K562 (cell line): Measurements from ENCODE around the gene RASGRP1. TPM values are rescaled to one million over a fixed set of nuclear protein-coding genes. Genes with fewer than 3 reads are reported as not detected.
A peak's percentile ranks its signal among the peaks of the same experiment; 100 is the strongest.

Experiments used
- ADNP ChIP-seq: fragments of 200-800 bp; sonication (Bioruptor generic); IDR thresholded peaks from 2 replicates; pipeline ENCODE4 v1.6.1; 2016; ENCODE audit warnings: missing genetic modification characterization, missing compliant biosample characterization
- CBFA2T3 ChIP-seq: fragments of 450-650 bp; IDR thresholded peaks from 2 replicates; pipeline ENCODE4 v1.6.1; 2017
- CTBP1 ChIP-seq: fragments of 450-650 bp; IDR thresholded peaks from 2 replicates; pipeline ENCODE4 v1.6.1; 2016; ENCODE audit warnings: borderline replicate concordance
- DMBX1 ChIP-seq: fragments of 250-450 bp; sonication (Bioruptor Pico); IDR thresholded peaks from 2 replicates; pipeline ENCODE4 v1.8.0; 2022; ENCODE audit warnings: inconsistent platforms, mild to moderate bottlenecking, moderate library complexity, borderline replicate concordance
- EP300 ChIP-seq: IDR thresholded peaks from 2 replicates; pipeline ENCODE4 v1.6.1; 2012; ENCODE audit warnings: low read length, improper control_type of control experiment
- KLF6 ChIP-seq: fragments of 250-450 bp; sonication (Bioruptor Pico); IDR thresholded peaks from 2 replicates; pipeline ENCODE4 v1.4.0; 2020; ENCODE audit warnings: mild to moderate bottlenecking, moderate library complexity, borderline replicate concordance
- LCOR ChIP-seq: sonication (generic); formaldehyde crosslinking; IDR thresholded peaks from 2 replicates; pipeline ENCODE4 v1.8.0; 2022; ENCODE audit warnings: mild to moderate bottlenecking, missing genetic modification reagents
- MYNN ChIP-seq, 2 experiments: sonication (generic); formaldehyde crosslinking in 1 of 2; IDR thresholded peaks; 2 replicates each; pipeline versions ENCODE4 v1.5.0 to v1.6.1; 2016 to 2020; ENCODE audit warnings: antibody characterized with exemption in 1 of 2, missing genetic modification reagents in 1 of 2
- NFIX ChIP-seq: fragments of 250-450 bp; sonication (Bioruptor Pico); IDR thresholded peaks from 2 replicates; pipeline ENCODE4 v1.4.0; 2020; ENCODE audit warnings: low read depth, mild to moderate bottlenecking, moderate library complexity
- PHF8 ChIP-seq: fragments of 200-600 bp; sonication (generic); IDR thresholded peaks from 2 replicates; pipeline ENCODE4 v1.6.1; 2012; ENCODE audit warnings: mixed run types, mild to moderate bottlenecking, inconsistent platforms, low read length, moderate library complexity, borderline replicate concordance
- POLR2AphosphoS5 ChIP-seq: IDR thresholded peaks from 2 replicates; pipeline ENCODE4 v1.6.1; 2011; ENCODE audit warnings: mild to moderate bottlenecking, low read depth, low read length, moderate library complexity; ENCODE audit not compliant: control insufficient read depth, insufficient read depth
- PPARD ChIP-seq: fragments of 250-450 bp; sonication (Bioruptor Pico); IDR thresholded peaks from 2 replicates; pipeline ENCODE4 v1.8.0; 2022; ENCODE audit warnings: inconsistent platforms, mild to moderate bottlenecking, moderate library complexity
- PYGO2 ChIP-seq: fragments of 450-650 bp; IDR thresholded peaks from 2 replicates; pipeline ENCODE4 v1.6.1; 2016; ENCODE audit warnings: mild to moderate bottlenecking, missing genetic modification characterization, moderate library complexity, missing compliant biosample characterization
- RERE ChIP-seq: sonication (generic); formaldehyde crosslinking; IDR thresholded peaks from 2 replicates; pipeline ENCODE4 v1.8.0; 2023; ENCODE audit warnings: missing genetic modification reagents, mild to moderate bottlenecking, borderline replicate concordance
- TCF7L2 ChIP-seq: fragments of 150-350 bp; IDR thresholded peaks from 2 replicates; pipeline ENCODE4 v1.6.1; 2016; ENCODE audit warnings: low read depth, mild to moderate bottlenecking, low read length, moderate library complexity
- ZBTB2 ChIP-seq: fragments of 450-650 bp; IDR thresholded peaks from 2 replicates; pipeline ENCODE4 v1.6.1; 2016; ENCODE audit warnings: antibody characterized with exemption
- ZNF197 ChIP-seq: fragments of 200-800 bp; sonication (Bioruptor generic); IDR thresholded peaks from 2 replicates; pipeline ENCODE4 v1.6.1; 2016; ENCODE audit warnings: low read depth, missing genetic modification characterization, missing compliant biosample characterization
- ZNF324 ChIP-seq: fragments of 250-450 bp; sonication (Bioruptor Pico); IDR thresholded peaks from 2 replicates; pipeline ENCODE4 v1.4.0; 2020; ENCODE audit warnings: mild to moderate bottlenecking
- ZNF384 ChIP-seq: IDR thresholded peaks from 2 replicates; pipeline ENCODE4 v1.6.1; 2012; ENCODE audit warnings: low read depth, low read length, improper control_type of control experiment
- ZNF57 ChIP-seq: fragments of 450-650 bp; formaldehyde crosslinking; IDR thresholded peaks from 2 replicates; pipeline ENCODE4 v1.4.0; 2020; ENCODE audit warnings: mild to moderate bottlenecking, moderate library complexity
- polyA plus RNA-seq, 8 experiments: library from polyadenylated mRNA; depleted of rRNA in 4 of 8; stranded (reverse) in 5 of 8; unstranded in 3 of 8; fragments of >200 nt; fragmentation: Nextera tagmentation in 2 of 8; fragmentation: Illumina TruSeq in 1 of 8; extraction: Ambion mirVana in 2 of 8; extraction: Trizol in 1 of 8; gene quantifications; 2 replicates each; pipeline versions ENCODE4 v1.2.1 to v1.2.3, GENCODE V29; 2011 to 2014; ENCODE audit warnings: inconsistent platforms in 1 of 8, missing spikeins in 1 of 8
- total RNA-seq, 7 experiments: library from RNA; depleted of rRNA in 6 of 7; stranded (reverse); fragments of >200 nt in 6 of 7; fragmentation: Illumina TruSeq in 2 of 7; extraction: Trizol in 2 of 7; gene quantifications; 2 replicates each; pipeline versions ENCODE4 v1.2.1 to v1.2.3, GENCODE V29; 2011 to 2021; ENCODE audit warnings: low replicate concordance in 1 of 7

Gene RASGRP1
- total and polyA plus RNA-seq, 9 of the 15 experiments (the other 6 are each of a cell fraction or from before 2014, with no cell fraction given), result 0.14 to 0.72 (median 0.31) TPM

GRCh38 chr15:38563723-38564519 is 693 bp downstream of the RASGRP1 start (continued):
- TF ChIP-seq DMBX1 (CRISPR knock-in tag) (no peak), CBFA2T3 (0 out of 2 replicates have a peak, but pooled peaks have one; percentile 6), PHF8 (no peak), ZNF324 (no peak), ADNP (tag) (no peak), ZNF57 (CRISPR knock-in tag) (no peak), ZBTB2 (no peak), PYGO2 (tag) (no peak), PPARD (CRISPR knock-in tag) (no peak), TCF7L2 (no peak), NFIX (CRISPR knock-in tag) (no peak), RERE (no peak), ZNF197 (no peak), CTBP1 (peak; percentile 18; the same call in 1 of the 2 replicates), KLF6 (CRISPR knock-in tag) (no peak), EP300 (no peak), MYNN (IDR thresholded peaks at IDR 0.05) (no peak), MYNN (CRISPR knock-in tag; IDR thresholded peaks at IDR 0.05) (no peak), ZNF384 (no peak), POLR2AphosphoS5 (no peak), LCOR (no peak)
